ENCODE results near the gene CRYBA4. TPM values are rescaled to one million over a fixed set of nuclear protein-coding genes. Genes with fewer than 3 reads are reported as not detected.

Gene CRYBA4
- total and polyA plus RNA-seq, 2 experiments from 2014 or later, result 1.5 TPM; not detected in 1

GRCh38 chr22:26670459-26670858 is 48.7 kb downstream of the CRYBA4 start:
- no peak for TF ChIP-seq JUNB (IDR thresholded peaks at IDR 0.05; ENCODE audit: unreplicated experiment)
- TF ChIP-seq STAT1 (IDR thresholded peaks at IDR 0.05; ENCODE audit: unreplicated experiment), result no peak
- TF ChIP-seq ZNF114 (CRISPR knock-in tag; IDR thresholded peaks at IDR 0.05), result no peak
- TF ChIP-seq ZNF462 (CRISPR knock-in tag; IDR thresholded peaks at IDR 0.05), result no peak
- no peak for TF ChIP-seq CREB1 (CRISPR knock-in tag; IDR thresholded peaks at IDR 0.05; ENCODE audit: low read depth)
- TF ChIP-seq CTCF (conservative IDR thresholded peaks at IDR 0.05; ENCODE audit: low read depth in 2 of 2), result no peak
- no peak for TF ChIP-seq EZH2phosphoT487 (IDR thresholded peaks at IDR 0.05; ENCODE audit: unreplicated experiment)
- TF ChIP-seq NANOG (IDR thresholded peaks at IDR 0.05; ENCODE audit: borderline replicate concordance), result no peak
- no peak for TF ChIP-seq ETS1 (IDR thresholded peaks at IDR 0.05)
- TF ChIP-seq REST (IDR thresholded peaks at IDR 0.05; ENCODE audit: unreplicated experiment), result no peak
- no peak for TF ChIP-seq POLR2AphosphoS5 (IDR thresholded peaks at IDR 0.05; ENCODE audit: low read depth)
- Mint-ChIP-seq H3K36me3 (ENCODE audit: low read depth) (peaks cover 50% of the 10 kb centered on the region), H3K4me3 (no peak overlapping the region; the same call in 2 of the 3 replicates), H3K4me1 (peaks cover 65% of the 10 kb centered on the region), H3K27ac (peak overlapping the region; percentile 79; the same call in 1 of the 2 replicates), H3K27me3 (ENCODE audit: insufficient read depth, low read depth, poor library complexity) (peaks cover 26% of the 10 kb centered on the region), H3K9me3 (no peaks in the 10 kb centered on the region; the same call in 2 of the 3 replicates)
- Histone ChIP-seq H3K4me2 (no peak overlapping the region), H3F3A (replicated peaks; ENCODE audit: low read depth) (peaks cover 63% of the 10 kb centered on the region), H3K27ac (ENCODE audit: low read depth) (no peak overlapping the region), H3K4me1 (ENCODE audit: insufficient read depth) (peaks cover 27% of the 10 kb centered on the region), H3K27me3 (ENCODE audit: insufficient read depth) (no peaks in the 10 kb centered on the region), H3K36me3 (ENCODE audit: insufficient read depth) (0 out of 2 replicates have a peak, but pooled peaks cover 12% of the 10 kb centered on the region), H3K4me3 (no peak overlapping the region), H3K79me2 (replicated peaks; ENCODE audit: insufficient read depth) (peaks cover 13% of the 10 kb centered on the region; the same call in 1 of the 2 replicates), H4K20me1 (replicated peaks; ENCODE audit: insufficient read depth) (peaks cover 2% of the 10 kb centered on the region; the same call in 1 of the 2 replicates), H2AFZ (no peak overlapping the region), H3K9me2 (ENCODE audit: insufficient read depth) (no peaks in the 10 kb centered on the region)
- no peak for DNase-seq (ENCODE audit: low spot score)
- ATAC-seq, result no peak

Data from GM23338 (cell line).